CD14-positive monocyte (primary cell): Measurements from ENCODE around the gene ACSL3. TPM values are rescaled to one million over a fixed set of nuclear protein-coding genes. Genes with fewer than 3 reads are reported as not detected.

Experiments used
- DNase-seq, 3 donors: peaks; one replicate each; pipeline ENCODE4 v3.0.0-alpha.2; 2011 to 2022
- H2AFZ ChIP-seq: 2 replicates; pipeline ENCODE4 v1.6.0; 2012; ENCODE audit warnings: mild to moderate bottlenecking, low read depth, low read length, inconsistent platforms; ENCODE audit not compliant: insufficient read depth, poor library complexity, severe bottlenecking
- H3K27ac ChIP-seq, 2 donors: 1 replicate in 1 of 2; 2 replicates in 1 of 2; pipeline ENCODE4 v1.5.1; 2012 to 2013; ENCODE audit warnings: low read length in 2 of 2, control low read depth in 1 of 2, inconsistent platforms in 1 of 2, low read depth in 1 of 2, mild to moderate bottlenecking in 1 of 2
- H3K27me3 ChIP-seq, 2 donors: one replicate each; pipeline versions ENCODE4 v1.6.0 to v1.6.1; 2011 to 2013; ENCODE audit warnings: low read length in 2 of 2; ENCODE audit not compliant: control insufficient read depth in 2 of 2, insufficient read depth in 2 of 2
- H3K36me3 ChIP-seq, 2 donors: replicated peaks in 1 of 2; 1 replicate in 1 of 2; 2 replicates in 1 of 2; pipeline versions ENCODE4 v1.5.1 to v1.6.1; 2012 to 2013; ENCODE audit warnings: low read length in 2 of 2, control low read depth in 1 of 2, inconsistent platforms in 1 of 2, mild to moderate bottlenecking in 1 of 2; ENCODE audit not compliant: insufficient read depth in 2 of 2, control insufficient read depth in 1 of 2
- H3K4me1 ChIP-seq, 2 donors: 1 replicate in 1 of 2; 2 replicates in 1 of 2; pipeline versions ENCODE4 v1.5.1 to v1.6.1; 2012 to 2013; ENCODE audit warnings: low read length in 2 of 2, control low read depth in 1 of 2, inconsistent platforms in 1 of 2, mild to moderate bottlenecking in 1 of 2, moderate library complexity in 1 of 2; ENCODE audit not compliant: insufficient read depth in 2 of 2, control insufficient read depth in 1 of 2
- H3K4me2 ChIP-seq: replicated peaks from 2 replicates; pipeline ENCODE3; 2012; ENCODE audit warnings: low read length, moderate library complexity, mild to moderate bottlenecking; ENCODE audit not compliant: poor library complexity, severe bottlenecking; ENCODE audit errors: extremely low read depth
- H3K4me3 ChIP-seq, 3 experiments: fragments of 200-600 bp in 1 of 3; sonication (generic) in 1 of 3; replicated peaks in 1 of 3; 1 replicate in 2 of 3; 2 replicates in 1 of 3; pipeline ENCODE4 v1.5.1; 2011 to 2013; ENCODE audit warnings: low read length in 3 of 3, mild to moderate bottlenecking in 3 of 3, control low read depth in 2 of 3, low read depth in 2 of 3, inconsistent platforms in 1 of 3, moderate library complexity in 1 of 3
- H3K79me2 ChIP-seq: 2 replicates; pipeline ENCODE4 v1.6.0; 2012; ENCODE audit warnings: mild to moderate bottlenecking, control low read depth, inconsistent platforms, low read length, moderate library complexity; ENCODE audit not compliant: insufficient read depth
- H3K9ac ChIP-seq: 2 replicates; pipeline ENCODE4 v1.6.0; 2017; ENCODE audit warnings: low read length, mild to moderate bottlenecking; ENCODE audit not compliant: insufficient read depth, poor library complexity, severe bottlenecking
- H3K9me3 ChIP-seq, 2 donors: replicated peaks in 1 of 2; 1 replicate in 1 of 2; 2 replicates in 1 of 2; pipeline versions ENCODE4 v1.5.1 to v1.6.1; 2012 to 2013; ENCODE audit warnings: low read length in 2 of 2, control low read depth in 1 of 2; ENCODE audit not compliant: control insufficient read depth in 1 of 2, insufficient read depth in 1 of 2
- H4K20me1 ChIP-seq: 2 replicates; pipeline ENCODE4 v1.6.0; 2012; ENCODE audit warnings: mild to moderate bottlenecking, low read length, control low read depth, moderate library complexity; ENCODE audit not compliant: insufficient read depth
- H3K27ac Mint-ChIP-seq, 7 donors: one replicate each; pipeline ENCODE4 v1.8.0; 2020; ENCODE audit warnings: mild to moderate bottlenecking in 7 of 7, mixed read lengths in 7 of 7, moderate library complexity in 6 of 7, inconsistent platforms in 2 of 7
- H3K27me3 Mint-ChIP-seq, 3 donors: one replicate each; pipeline ENCODE4 v1.8.0; 2021 to 2022; ENCODE audit warnings: low read depth in 3 of 3, mild to moderate bottlenecking in 3 of 3, mixed read lengths in 3 of 3, moderate library complexity in 3 of 3, inconsistent platforms in 1 of 3
- H3K36me3 Mint-ChIP-seq, 2 donors: one replicate each; pipeline ENCODE4 v1.8.0; 2020; ENCODE audit warnings: mixed read lengths in 2 of 2, inconsistent platforms in 1 of 2, mild to moderate bottlenecking in 1 of 2
- H3K4me1 Mint-ChIP-seq: one replicate; pipeline ENCODE4 v1.8.0; 2020; ENCODE audit warnings: mild to moderate bottlenecking, mixed read lengths
- H3K4me3 Mint-ChIP-seq, 2 donors: one replicate each; pipeline ENCODE4 v1.8.0; 2020; ENCODE audit warnings: mild to moderate bottlenecking in 2 of 2, mixed read lengths in 2 of 2, moderate library complexity in 1 of 2
- H3K9me3 Mint-ChIP-seq, 7 donors: one replicate each; pipeline ENCODE4 v1.8.0; 2020 to 2022; ENCODE audit warnings: mixed read lengths in 7 of 7, mild to moderate bottlenecking in 6 of 7, moderate library complexity in 6 of 7, inconsistent platforms in 2 of 7
- WGBS: methylation state at CpG from one replicate; pipeline ENCODE4 v1.1.5; 2013; ENCODE audit warnings: missing lambda C conversion rate; ENCODE audit not compliant: insufficient coverage; 5-methylcytosine and 5-hydroxymethylcytosine counted together
- intact Hi-C, 2 donors: fragments of 100-400 bp; cut with micrococcal nuclease; formaldehyde crosslinking; loops; one replicate each; pipeline versions ENCODE4 v1.15.0 to v1.15.1; 2023
- polyA plus RNA-seq, 3 donors: library from polyadenylated mRNA; depleted of rRNA in 1 of 3; unstranded in 2 of 3; stranded (reverse) in 1 of 3; fragments of 300-500 nt in 2 of 3; fragments of >200 nt in 1 of 3; fragmentation: Illumina TruSeq in 2 of 3; gene quantifications; 1 replicate in 2 of 3; 2 replicates in 1 of 3; pipeline ENCODE4 v1.2.3, GENCODE V29; 2012 to 2021
- TF ChIP-seq, protein P1 (sequence below): fragments of 200-600 bp; IDR thresholded peaks from one replicate; pipeline ENCODE4 v1.8.0; 2022; ENCODE audit warnings: antibody characterized with exemption, mild to moderate bottlenecking

Gene ACSL3
- polyA plus RNA-seq, 3 donors = 8.8 to 24.4 (median 19.9) TPM

DNA sequence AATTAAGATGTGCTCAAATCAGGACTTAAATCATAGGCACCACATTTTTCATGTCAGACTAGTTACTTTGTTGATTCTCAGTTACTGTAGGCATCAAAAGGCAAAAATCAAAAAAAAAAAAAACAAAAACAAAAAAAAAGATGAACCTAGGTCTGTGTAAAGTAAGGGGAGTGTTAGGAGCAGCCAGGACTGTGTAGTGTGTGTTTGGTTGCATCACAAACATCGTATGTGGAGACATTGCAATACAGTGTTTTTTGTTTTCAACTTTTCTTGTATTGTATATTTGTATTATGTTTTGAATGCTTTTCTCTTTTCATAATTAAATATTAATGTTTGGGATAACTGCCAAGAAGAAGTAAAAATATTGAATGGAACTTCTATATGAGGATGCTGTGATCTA lies 82.1 kb downstream of the ACSL3 start:
- Histone ChIP-seq H3K27me3 (no peaks in the 10 kb centered on the region), H3K4me3 (no peak overlapping the region), H3K36me3 (peaks cover 14 to 26% of the 10 kb centered on the region in 2 donors), H3K9me3 (peaks cover 0 to 8% of the 10 kb centered on the region in 2 donors), H3K4me1 (no peaks in the 10 kb centered on the region), H3K27ac (no peak overlapping the region), H4K20me1 (peaks cover 5% of the 10 kb centered on the region), H3K4me2 (no peak overlapping the region), H2AFZ (no peak overlapping the region), H3K9ac (no peak overlapping the region), H3K79me2 (no peaks in the 10 kb centered on the region)
- H3K27me3 Mint-ChIP-seq = peaks cover 0 to 10% (median 3%) of the 10 kb centered on the region in 3 donors
- no peak for DNase-seq
- TF ChIP-seq, protein P1, sequence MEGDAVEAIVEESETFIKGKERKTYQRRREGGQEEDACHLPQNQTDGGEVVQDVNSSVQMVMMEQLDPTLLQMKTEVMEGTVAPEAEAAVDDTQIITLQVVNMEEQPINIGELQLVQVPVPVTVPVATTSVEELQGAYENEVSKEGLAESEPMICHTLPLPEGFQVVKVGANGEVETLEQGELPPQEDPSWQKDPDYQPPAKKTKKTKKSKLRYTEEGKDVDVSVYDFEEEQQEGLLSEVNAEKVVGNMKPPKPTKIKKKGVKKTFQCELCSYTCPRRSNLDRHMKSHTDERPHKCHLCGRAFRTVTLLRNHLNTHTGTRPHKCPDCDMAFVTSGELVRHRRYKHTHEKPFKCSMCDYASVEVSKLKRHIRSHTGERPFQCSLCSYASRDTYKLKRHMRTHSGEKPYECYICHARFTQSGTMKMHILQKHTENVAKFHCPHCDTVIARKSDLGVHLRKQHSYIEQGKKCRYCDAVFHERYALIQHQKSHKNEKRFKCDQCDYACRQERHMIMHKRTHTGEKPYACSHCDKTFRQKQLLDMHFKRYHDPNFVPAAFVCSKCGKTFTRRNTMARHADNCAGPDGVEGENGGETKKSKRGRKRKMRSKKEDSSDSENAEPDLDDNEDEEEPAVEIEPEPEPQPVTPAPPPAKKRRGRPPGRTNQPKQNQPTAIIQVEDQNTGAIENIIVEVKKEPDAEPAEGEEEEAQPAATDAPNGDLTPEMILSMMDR = no peak
- peaks cover 20 to 23% of the 10 kb centered on the region in 2 donors for H3K36me3 Mint-ChIP-seq
- H3K9me3 Mint-ChIP-seq = peaks cover 0 to 5% (median 4%) of the 10 kb centered on the region in 7 donors
- no peaks in the 10 kb centered on the region for H3K4me1 Mint-ChIP-seq
- no peak overlapping the region for H3K27ac Mint-ChIP-seq
- intact Hi-C loops = no loop called here
- no CpG with 5 or more reads among the region's 1 CpG for WGBS
- no peak overlapping the region for H3K4me3 Mint-ChIP-seq

DNA sequence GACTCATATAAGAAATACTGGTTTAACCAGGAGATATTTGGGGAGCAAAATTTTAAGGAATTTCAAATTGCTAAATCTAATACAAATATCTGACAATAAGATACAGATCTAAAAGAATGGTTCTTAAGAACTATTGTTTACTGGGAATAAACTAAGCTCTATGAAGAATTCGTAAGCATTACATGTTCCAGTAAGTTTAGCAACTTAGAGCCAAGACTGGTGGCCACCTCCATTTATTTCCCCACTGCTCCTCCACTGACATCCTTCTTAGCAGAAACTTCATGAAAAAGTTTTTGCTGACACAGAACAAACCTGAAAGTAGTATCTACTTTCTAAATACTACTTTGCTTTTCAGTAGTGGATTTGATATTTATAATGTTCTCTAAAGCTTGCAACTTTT lies 83.0 kb downstream of the ACSL3 start:
- Histone ChIP-seq H3K4me1 (no peaks in the 10 kb centered on the region), H2AFZ (no peak overlapping the region), H3K27me3 (no peaks in the 10 kb centered on the region), H3K4me3 (no peak overlapping the region), H3K9me3 (no peaks in the 10 kb centered on the region), H3K79me2 (no peaks in the 10 kb centered on the region), H3K9ac (no peak overlapping the region), H4K20me1 (peaks cover 5% of the 10 kb centered on the region), H3K4me2 (no peak overlapping the region), H3K36me3 (peaks cover 8 to 18% of the 10 kb centered on the region in 2 donors), H3K27ac (no peak overlapping the region)
- no CpG with 5 or more reads among the region's 1 CpG for WGBS
- TF ChIP-seq, protein P1 = no peak
- H3K36me3 Mint-ChIP-seq = peaks cover 17 to 19% of the 10 kb centered on the region in 2 donors
- intact Hi-C loops = no loop called here
- H3K27ac Mint-ChIP-seq = no peak overlapping the region
- H3K4me3 Mint-ChIP-seq = no peak overlapping the region
- peaks cover 0 to 1% (median 0%) of the 10 kb centered on the region in 7 donors for H3K9me3 Mint-ChIP-seq
- no peak for DNase-seq
- peaks cover 0 to 10% (median 3%) of the 10 kb centered on the region in 3 donors for H3K27me3 Mint-ChIP-seq
- no peaks in the 10 kb centered on the region for H3K4me1 Mint-ChIP-seq
